Measurements from ENCODE around the gene CDS2.
"Not testable (repeated sequence)": the region's sequence is repeated elsewhere in the genome, so short reads cannot be mapped to it uniquely, and the experiment has no call there.

The CDS2 gene

DNA sequence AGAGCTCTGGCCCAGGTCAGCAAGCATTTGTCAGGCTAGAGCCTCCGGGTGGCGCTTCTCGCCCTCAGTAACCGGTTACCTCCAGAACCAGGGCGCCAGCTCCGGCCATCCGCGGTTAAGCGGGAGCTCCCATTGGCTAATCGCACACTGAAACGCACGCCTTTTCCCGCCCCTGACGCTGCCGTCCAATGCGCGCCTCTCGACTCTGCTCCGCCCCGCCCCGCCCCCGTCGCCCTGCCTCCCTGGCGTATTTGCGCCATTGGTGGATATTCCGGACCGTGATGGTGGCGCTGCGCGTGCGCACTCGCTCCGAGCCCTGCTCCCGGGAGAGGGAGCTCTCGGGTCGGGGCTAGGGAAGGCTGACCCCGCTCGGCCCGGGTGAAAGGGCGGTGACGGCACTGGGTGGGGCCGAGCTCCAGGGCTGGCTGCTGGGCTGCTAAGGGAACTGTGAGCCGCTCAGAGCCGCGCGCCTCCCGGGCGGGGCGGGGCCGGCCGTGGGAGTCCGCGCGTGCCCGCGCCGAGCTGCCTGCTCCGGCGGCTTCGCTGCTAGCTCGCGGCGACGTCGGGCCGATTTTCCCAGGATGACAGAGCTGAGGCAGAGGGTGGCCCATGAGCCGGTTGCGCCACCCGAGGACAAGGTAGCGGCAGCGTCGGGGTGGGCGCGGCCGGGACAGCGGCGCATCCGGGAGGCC is at the start of gene CDS2:
TSS of gene CDS2 (plus strand) at position 497 of the 692 bp plus-strand sequence. CDS start at position 582, 85 bp downstream.
- peak; percentile 99 for DNase-seq

DNA sequence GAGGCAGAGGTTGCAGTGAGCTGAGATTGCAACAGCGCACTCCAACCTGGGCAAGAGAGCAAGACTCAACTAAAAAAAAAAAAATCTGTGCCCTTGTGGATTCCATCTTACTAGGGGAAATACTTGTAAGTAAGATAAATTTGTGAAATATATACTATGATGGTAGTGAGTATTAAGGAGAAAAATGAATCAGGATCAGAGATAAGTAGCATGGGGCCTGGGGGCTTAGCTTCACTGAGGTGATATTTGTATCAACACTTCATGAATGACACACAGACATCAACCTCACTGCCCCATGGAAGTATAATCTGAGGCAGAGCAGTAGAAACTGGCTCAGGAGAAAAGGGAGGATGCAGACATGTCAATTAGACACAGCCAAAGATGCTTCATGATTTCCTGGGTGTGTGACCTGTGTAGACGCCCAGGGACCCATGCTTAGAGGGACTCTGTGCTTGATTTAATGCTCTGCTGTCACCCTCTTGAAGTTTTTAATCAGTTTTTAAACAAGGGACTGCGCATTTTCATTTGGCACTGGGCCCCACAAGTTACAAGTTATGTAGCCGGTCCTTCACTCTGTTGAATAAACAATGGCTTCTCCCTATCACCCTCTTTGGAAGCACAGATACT is 48.9 kb upstream of the CDS2 start:
- peak; percentile 26 for DNase-seq

DNA sequence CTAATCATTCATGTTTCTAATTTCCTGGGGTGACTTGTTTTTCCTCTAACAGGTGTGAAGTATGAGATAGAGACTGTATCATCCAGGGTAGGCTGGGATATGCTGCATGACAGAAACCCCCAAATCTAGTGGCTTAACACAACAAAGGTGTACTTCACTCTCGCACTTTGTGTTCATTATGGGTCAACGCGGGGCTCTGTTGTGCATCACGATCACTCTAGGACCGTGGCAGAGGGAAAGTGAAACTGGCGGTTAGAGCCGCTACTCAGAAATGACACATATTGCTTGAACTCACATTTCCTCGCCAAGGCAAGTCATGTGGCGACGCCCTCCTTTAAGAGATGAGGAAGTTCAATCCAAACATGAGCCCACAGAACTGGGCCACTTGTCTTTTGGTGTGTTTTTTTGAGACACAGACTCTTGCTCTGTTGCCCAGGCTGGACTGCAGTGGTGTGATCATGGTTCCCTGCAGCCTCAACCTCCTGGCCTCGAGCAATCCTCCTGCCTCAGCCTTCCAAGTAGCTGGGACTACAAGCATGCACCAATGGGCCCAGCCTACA is 48.3 kb upstream of the CDS2 start:
- peak; percentile 94 for DNase-seq

DNA sequence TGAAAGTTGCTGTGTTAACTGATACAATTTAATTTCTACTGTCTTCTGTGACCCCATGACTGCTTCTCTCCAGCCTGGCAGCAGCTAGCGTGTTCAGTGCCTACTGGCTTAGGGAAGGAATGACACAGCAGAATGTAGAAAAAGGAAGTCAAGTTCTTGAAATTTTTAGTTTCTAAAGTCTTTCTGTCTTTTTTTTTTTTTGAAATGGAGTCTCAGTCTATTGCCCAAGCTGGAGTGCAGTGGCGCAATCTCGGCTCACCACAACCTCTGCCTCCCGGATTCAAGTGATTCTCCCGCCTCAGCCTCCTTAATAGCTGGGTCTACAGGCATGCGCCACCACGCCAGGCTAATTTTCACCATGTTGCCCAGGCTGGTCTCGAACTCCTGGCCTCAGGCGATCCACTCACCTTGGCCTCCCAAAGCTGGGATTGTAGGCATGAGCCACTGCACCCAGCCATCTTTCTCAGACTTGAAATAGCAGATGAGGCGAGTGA is 46.4 kb upstream of the CDS2 start:
- DNase-seq, result peak; percentile 85

DNA sequence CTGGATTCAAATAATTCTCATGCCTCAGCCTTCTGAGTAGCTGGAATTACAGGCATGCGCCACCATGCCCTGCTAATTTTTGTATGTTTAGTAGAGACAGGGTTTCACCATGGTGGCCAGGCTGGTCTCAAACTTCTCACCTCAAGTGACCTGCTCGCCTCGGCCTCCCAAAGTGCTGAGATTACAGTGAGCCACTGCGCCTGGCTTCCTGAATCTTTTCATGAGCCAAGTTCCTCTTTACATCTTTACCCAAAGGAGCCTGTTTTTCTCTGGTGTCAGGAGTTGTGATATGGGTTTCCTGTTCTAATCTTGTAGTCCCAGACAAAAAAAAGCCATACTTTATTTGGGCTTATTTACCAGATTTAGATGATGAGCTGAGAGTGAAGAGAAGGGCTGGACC is 41.4 kb upstream of the CDS2 start:
- DNase-seq, result peak; percentile 32

DNA sequence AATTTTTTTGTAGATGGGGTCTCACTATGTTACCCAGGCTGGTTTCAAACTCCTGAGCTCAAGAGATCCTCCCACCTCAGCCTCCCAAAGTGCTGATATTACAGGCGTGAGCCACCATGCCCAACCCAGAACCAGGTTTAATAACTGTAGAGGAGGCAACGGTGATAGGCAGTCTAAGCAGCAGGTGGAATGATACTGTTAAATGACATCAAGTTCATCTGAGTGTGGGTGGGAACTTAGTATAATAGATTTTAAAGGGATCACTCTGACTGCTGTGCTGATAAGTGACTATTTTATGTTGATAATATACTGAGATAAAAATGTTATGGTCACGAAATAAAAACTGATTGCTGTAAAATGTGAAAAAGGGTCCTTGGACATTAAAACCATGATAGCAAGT is 38.1 kb upstream of the CDS2 start:
- no peak for DNase-seq

DNA sequence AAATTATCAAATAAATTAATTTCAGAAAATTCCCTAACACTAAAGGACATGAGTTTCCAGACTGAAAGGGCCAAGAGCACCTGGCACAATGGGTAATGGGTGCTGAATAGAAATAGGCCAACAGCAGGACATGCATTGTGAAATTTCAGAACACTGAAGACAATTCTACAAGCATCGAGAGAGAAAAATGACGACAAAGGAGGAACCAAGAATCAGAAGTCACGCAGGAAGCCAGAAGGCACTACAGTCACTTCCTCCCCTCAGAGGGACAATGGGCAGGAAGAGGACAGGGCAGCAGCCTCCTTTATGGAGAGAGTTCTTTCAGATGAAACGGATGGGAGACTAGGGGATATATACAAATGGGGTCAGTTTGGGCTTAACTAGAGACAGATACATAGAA is 36.6 kb upstream of the CDS2 start:
- DNase-seq, result peak; percentile 68

DNA sequence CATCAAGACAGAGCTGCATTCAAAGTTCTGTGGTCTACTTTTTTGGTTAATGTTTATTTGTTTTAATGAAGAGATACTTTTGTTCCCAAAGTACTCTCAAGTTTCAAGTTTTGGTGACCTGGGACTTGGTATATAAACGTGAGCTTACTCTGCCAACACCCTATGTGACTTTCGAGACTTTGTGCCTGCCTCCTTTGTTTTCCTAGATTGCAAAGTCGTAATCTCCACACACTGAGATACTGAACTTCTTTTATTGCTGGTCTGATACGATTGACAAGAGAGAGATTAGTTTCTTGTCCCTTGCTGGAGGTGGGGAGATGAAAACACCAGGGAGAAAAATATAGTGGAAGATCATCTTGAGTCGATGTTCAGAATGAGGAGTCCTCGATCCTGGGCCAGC is 34.9 kb upstream of the CDS2 start:
- DNase-seq, result no peak

DNA sequence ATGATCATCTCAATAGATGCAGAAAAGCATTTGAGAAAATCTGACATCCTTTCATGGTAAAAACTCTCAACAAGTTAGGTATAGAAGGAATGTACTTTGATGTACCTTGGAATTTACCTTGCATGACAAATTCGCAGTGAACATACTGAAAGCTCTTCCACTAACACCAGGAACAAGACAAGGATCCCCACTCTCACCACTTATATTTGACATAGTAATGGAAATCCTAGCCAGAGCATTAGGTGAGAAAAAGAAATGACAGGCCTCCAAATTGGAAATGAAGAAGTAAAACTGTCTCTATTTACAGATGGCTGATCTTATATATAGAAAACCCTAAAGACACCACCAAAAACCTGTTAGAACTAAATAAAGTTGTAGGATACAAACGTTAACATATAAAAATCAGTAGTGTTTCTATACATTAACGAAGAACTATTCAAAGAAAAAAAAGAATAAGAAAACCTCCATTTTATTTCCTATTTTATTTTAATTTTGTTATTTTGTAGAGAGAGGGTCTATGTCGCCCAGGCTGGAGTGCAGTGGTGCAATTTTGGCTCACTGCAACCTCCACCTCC is 34.0 kb upstream of the CDS2 start:
- no peak for DNase-seq

DNA sequence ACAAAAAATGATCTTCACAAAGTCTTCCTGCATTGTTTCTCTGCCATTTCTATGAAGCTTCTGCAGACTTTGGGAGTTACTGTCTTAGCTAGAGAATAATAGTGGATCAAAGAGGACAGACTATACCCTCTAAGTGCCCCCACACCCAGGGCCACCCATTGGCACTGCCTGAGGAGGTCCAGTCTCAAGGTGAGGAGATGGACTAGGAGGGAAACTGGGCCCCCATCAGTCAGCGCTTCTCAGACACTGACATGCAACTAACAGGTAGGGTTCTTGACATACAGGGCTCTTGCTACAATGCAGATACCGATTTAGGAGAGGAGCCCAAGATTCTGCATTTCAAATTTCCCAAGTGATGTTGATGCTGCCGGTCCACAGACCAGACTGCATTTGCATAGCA is 31.4 kb upstream of the CDS2 start:
- no peak for DNase-seq

DNA sequence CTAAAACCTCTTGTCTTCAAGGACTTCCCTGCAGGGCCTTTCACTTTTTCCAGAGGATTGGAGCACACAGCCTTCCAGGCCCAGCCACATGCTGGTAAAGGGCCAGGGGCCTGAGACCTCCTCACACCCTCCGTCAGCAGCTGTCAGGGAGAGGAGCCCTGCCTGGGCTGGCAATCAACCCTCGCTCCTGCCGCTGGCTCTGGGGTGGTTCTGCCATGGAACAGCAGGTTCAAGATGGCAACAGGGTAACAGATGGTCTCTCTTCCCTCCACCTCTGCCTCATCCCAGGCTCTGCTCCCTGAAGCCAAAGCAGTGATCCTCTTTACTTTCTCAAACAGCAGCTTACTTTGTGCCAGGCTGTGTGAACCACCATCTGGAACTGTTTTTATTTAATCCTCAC is 30.9 kb upstream of the CDS2 start:
- DNase-seq, result no peak

DNA sequence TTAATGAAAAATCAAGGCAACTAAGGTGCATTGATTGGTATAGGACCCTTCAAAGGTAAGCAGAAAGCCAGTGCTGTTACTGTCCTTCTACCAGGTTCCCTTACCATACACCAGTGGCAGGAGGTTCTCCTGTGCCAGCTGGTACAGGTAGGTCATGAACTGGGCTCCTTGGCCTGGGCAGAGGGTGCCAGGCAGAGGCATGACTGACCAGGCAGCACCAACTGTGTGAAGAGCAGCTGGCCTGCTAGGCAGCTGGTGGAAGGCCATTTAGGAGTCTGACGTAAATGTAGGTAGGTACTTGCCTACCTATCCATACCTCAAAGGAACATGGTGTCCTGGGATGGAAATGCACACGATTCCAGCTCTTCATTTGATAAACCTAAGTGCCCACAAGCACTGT is 30.3 kb upstream of the CDS2 start:
- DNase-seq, result no peak

DNA sequence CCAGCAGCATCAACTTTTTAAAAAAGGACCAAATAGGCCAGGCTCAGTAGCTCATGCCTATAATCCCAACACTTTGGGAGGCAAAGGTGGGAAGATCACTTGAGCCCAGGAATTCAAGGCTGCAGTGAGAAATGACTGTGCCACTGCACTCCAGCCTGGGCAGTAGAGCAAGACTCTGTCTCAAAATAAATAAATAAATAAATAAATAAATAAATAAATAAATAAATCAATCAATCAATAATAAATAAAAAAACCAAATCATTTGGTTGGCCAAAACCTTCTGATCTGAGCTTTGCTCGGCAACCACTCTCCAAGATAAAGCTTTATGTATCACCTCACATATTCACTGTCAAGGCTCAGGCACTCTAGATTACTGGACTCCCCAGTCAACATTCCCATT is 27.8 kb upstream of the CDS2 start:
- DNase-seq, result not testable (repeated sequence)

DNA sequence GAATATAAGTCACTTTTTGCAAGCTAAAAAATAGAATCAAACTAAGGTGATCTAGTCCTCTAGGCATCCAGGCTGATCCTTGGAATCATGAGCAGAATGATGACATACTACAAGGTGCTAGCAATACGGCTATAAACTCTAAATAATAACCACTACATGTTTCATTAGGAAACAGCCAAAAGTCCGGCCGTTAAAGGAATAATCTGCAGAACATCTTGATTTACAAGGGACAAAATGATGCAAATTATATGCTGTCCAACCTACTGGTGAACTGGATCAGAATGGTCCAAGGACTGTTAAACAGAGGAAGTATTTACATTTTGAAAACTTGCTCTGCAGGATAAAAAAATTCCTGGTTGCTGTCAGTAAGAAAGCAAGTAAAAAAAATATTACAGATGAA is 26.9 kb upstream of the CDS2 start:
- DNase-seq, result not testable (repeated sequence)

DNA sequence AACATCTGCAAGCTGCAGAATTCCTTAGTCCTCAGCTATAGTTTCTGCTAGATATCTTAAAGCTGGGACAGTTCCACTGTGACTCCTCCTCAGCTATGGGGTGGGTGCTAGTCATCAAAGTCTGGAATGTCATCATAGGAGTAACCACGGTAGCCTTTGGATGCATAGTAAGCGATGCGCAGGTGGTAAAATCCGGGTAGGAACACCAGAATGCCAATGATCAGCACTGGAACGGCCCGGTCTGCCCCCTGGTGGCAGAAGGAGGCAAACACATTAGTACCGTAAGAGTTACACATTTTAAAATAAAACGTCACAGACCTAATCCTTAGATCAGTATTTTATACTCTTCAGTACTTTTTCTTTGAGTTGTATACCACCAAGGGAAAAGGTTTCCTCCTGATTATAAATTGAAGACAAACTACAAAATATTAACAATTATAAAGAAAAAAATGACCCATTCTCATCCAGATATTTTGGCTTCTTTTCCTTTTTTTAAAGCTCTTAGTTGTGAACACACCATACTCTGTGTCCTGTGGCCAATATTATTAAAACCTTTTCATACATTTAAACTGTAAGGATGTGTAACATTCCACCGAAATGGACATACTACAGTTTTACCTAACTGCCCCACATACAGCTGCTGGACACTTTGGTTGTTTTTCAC is 26.0 kb upstream of the CDS2 start:
- DNase-seq, result peak; percentile 81

DNA sequence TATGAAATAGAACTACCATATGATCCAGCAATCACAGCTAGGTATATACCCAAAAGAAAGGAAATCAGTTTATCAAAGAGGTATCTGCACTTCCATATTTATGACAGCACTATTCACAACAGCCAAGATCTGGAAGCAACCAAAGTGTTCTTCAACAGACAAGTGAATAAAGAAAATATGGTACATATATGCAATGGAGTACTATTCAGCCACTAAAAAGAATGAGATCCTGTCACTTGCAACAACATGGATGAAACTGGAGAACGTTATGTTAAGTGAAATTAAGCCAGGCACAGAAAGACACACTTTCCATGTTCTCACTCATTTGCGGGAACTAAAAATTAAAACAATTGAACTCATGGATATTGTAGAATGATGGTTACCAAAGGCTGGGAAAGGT is 22.3 kb upstream of the CDS2 start:
- DNase-seq, result no peak

DNA sequence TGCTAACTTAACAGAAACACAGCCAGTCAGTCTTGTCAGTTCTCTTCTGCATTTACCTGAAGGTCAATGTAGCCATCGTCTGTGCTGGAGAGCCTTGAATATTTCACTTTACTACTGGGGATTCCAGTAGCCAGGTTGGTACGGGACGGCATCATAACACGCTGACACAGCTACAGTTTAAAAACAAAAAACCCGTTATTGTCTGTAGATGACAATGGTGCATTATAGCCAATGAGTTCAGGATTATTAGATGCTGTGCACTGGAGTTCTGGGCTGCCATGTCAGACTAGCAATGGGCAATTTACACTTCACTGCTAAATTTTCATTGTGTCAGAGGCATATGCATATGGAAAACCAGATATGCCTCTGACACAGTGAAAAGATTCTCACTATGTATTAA is 17.5 kb upstream of the CDS2 start:
- no peak for DNase-seq

DNA sequence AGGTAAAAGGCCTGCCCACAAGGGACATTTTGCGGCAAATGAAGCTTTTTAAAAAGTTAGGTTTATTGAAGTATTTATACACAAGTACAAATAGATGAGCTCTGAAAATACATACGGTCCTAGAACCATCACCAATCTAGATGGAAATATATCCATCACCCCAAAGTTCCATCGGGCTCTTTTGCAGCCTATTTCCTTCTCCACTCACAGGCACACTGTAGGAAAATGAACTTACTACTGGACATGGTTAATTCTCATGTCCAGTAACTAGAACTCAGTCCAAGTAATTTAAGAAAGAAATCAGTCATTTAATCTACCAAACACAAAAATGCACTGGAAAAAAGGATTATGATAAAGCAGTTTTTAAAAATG is 13.2 kb upstream of the CDS2 start:
- DNase-seq, result no peak

DNA sequence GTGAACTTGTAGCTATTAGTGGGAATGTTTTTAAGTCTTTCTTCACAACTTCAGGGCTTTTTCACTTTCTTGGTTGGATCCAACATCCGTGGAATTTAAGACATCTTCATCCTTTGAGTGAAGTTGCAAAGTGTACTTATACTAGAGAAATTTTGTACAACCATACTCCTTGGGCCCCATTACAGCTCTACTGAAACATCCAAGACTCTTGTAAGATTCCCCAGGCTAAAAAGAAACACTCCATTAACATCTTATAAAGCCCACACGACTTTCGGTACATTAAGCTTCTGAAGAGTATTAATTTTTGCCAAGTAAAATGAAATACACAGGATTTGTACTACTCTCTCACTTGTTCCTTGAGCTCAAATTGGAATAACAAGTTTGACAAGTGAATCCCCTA is 12.4 kb upstream of the CDS2 start:
- no peak for DNase-seq

DNA sequence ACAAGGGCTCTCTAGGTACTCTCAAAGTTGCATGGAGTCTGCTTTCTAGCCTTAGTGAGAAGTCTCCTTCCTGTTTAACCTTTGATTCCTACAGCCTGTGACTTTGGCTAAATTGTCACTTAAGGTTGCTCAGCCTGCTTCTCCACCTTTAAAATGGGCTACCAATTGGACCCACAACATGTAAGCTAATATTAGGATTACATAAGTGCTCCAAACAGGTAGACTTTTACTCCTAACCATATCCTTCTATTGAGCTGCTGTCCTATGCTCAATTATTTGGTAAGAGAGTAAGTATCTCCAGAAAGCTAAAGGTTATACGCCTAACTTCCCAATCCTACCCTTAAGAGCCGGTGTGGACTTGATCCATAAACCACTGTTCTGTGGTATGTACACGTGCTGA is 9.9 kb upstream of the CDS2 start:
- DNase-seq, result no peak

DNA sequence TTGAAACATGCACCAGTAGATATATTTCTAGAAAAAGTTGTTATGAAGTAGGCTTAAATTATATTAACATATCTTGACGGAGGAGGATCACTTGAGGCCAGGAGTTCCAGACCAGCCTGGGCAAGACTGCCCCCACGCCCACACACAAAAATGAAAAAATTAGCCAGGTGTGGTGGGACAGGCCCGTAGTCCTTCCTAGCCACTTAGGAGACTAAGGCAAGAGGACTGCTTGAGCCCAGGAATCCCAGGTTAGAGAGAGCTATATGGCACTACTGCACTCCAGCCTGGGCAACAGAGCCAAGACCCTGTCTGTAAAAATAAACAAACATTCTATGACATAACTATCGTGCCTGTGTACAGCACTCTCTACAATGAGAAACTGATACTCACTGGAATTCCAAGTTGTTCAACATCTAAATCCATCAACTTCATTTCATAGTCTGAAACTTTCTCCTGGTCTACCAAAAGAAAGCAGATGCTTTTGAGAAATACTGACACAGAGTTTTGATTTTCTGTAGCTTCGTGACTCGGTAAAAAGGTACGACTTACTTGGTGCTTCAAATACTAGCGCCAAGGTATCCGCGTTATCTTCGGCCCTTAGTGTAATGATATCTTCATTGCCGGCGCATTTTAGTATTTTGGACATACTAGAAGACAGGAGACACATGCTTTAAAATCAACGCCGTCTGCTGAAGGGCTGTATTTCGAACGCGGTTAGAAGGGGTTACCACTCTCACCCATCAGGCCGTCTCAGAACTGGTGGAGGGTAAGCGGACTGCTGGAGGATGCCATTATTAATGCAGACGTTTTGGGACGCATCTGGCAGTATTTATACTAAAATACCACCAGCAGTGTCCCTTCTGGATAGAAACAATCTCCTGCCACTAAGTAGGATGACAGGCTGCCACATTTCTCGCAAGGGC is 8.3 kb upstream of the CDS2 start:
- peak; percentile 53 for DNase-seq

DNA sequence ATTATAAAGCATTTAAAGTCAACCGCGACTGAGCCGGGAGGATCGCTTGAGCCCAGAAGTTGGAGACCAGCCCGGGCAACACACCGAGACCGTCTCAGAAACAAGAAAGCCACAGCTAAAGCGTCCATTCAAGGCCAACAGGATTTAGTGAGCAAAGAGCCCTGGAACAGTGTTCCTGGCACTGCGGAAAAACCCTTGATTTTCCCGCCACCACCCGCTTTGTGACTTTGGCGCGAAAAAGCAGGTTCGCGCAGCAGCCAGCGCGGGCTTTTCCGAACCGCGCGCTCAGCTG is 7.7 kb upstream of the CDS2 start:
- no peak for DNase-seq

All from hematopoietic multipotent progenitor cell treated with erythropoietin and hydrocortisone succinate and interleukin-3 and kit ligand, for 6 days (in vitro differentiated cells).